GM18511 (cell line): ENCODE measurements around the gene COL18A1.
"Not testable (repeated sequence)": the region's sequence is repeated elsewhere in the genome, so short reads cannot be mapped to it uniquely, and the experiment has no call there.

ENCODE experiments used
- ATAC-seq: cut with Tn5 transposase; IDR thresholded peaks from one replicate; pipeline ENCODE4 v1.9.1; 2021; ENCODE audit warnings: mild to moderate bottlenecking, moderate library complexity; ENCODE audit not compliant: unreplicated experiment

COL18A1 gene

GRCh38 chr21:45514311-45515021, 109.5 kb downstream of the COL18A1 start:
- ATAC-seq: no peak

- ATAC-seq: no peak
These were observed 110.5 kb downstream of the COL18A1 start for GRCh38 chr21:45515241-45516061.

- no peak for ATAC-seq
These were observed 111.2 kb downstream of the COL18A1 start for GRCh38 chr21:45516071-45516670.

DNA sequence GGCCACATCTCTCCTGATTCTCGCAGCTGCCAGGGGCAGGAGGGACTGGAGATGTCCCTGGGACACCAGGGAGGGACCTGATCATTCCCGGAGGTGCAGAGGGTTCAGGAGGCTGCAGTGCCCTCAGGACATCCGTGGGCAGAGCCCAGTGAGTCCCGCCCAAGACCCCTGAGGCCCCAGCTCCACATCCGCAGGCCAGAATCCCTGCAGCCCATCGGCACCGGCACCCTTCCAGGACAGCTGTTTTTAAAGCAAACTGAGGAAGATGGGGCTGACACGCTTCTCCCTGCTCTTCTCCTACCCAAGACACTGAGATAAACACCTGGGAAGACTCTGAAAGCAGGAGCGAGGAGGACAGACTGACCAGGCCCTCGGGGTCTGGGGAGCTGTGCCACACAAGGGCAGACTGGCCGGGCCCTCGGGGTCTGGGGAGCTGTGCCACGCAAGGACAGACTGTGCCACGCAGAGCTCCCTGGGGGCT, 111.7 kb downstream of the COL18A1 start:
- no peak for ATAC-seq

GRCh38 chr21:45517249-45518065, 112.5 kb downstream of the COL18A1 start:
- ATAC-seq: no peak

DNA sequence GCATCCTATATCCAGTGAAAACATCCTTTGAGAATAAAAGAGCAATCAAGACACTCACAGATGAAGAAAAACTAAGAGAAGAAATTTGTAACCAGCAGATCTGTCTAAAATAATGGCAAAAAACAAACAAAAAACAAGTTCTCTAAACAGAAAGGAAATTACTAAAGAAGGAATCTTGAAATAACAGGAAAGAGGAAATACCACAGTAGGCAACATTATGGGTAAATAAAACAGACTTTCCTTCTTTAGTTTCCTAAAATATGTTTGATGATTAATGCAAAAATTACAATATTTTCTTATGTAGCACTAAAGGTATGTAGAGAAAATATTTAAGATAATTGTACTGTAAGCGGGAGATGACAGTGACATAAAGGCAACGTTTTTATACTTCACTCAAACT, 113.8 kb downstream of the COL18A1 start:
- no peak for ATAC-seq

- ATAC-seq: no peak
These were observed 114.2 kb downstream of the COL18A1 start for GRCh38 chr21:45519182-45519581.

DNA sequence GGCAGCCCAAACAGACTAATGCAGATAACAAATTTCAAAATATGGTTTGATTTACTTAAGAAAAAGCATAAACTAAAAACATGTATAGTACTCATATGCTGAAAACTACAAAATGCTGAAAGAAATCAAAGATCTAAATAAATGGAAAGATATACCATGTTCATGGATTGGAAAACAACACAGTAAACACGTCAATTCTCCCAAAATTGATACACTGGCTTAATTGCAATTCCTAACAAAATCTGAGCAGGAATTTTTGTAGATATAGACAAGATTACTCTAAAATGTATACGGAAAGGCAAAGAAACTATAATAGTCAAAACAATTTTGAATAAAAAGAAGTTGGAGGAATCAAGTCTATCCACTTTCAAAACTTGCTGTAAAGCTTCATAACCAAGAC, 116.3 kb downstream of the COL18A1 start:
- ATAC-seq: no peak

- no peak for ATAC-seq
These were observed 117.4 kb downstream of the COL18A1 start for GRCh38 chr21:45522381-45522780.

DNA sequence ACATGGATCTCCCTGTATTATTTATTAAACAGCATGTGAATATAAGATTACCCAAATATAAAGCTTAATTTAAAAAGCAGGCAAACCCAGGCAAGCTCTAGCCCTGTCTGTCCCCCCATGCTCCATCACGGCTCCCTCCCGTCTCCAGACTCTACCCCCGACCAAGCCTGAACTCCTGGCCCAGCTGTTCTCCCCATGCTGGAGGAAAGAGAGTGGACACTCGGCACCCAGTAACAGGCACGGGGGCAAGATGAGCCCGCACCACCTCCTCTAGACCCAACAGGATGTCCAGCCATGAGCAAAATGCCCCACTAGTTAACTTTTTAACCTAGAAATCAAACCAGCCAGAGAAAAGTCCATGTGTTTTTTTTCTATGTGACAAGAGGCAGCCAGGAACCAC, 118.0 kb downstream of the COL18A1 start:
- no peak for ATAC-seq

- ATAC-seq: no peak
These were observed 118.6 kb downstream of the COL18A1 start for GRCh38 chr21:45523411-45524101.

DNA sequence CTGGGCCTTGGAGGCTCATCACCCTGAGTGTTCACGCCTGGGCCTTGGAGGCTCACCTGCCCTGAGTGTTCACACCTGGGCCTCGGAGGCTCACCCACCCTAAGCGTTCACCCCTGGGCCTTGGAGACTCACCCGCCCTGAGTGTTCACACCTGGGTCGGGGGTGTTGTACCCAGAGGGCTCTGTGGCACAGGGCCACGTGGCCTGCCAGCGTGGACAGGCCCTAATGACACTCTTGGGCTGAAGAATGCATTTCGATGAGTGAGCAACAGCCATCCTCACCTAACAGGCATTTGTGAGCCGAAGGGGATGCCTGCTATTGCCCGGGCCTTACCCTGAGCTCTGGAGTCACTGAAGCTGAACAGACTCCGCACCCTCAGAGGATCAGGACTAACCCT, 119.8 kb downstream of the COL18A1 start:
- ATAC-seq: no peak

GRCh38 chr21:45525153-45525909, 120.4 kb downstream of the COL18A1 start:
- no peak for ATAC-seq

DNA sequence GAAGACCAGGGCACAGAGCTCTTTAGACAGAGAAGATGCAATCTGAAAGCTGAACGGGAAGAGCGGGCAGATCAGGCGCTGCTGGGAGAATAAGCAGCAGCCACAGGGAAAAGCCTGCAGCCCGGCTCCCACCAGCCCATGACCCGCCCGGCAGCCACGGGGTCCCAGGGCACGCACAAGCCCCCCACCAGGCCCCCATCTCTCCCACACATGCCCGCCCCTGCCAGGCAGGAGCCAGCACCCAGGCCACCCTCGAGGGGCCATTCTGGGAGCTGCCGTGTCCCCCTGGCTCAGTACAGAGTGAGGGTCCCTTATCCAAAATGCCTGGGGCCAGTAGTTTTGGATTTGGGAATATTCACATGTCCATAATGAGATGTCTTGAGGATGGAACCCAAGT, 120.9 kb downstream of the COL18A1 start:
- no peak for ATAC-seq

DNA sequence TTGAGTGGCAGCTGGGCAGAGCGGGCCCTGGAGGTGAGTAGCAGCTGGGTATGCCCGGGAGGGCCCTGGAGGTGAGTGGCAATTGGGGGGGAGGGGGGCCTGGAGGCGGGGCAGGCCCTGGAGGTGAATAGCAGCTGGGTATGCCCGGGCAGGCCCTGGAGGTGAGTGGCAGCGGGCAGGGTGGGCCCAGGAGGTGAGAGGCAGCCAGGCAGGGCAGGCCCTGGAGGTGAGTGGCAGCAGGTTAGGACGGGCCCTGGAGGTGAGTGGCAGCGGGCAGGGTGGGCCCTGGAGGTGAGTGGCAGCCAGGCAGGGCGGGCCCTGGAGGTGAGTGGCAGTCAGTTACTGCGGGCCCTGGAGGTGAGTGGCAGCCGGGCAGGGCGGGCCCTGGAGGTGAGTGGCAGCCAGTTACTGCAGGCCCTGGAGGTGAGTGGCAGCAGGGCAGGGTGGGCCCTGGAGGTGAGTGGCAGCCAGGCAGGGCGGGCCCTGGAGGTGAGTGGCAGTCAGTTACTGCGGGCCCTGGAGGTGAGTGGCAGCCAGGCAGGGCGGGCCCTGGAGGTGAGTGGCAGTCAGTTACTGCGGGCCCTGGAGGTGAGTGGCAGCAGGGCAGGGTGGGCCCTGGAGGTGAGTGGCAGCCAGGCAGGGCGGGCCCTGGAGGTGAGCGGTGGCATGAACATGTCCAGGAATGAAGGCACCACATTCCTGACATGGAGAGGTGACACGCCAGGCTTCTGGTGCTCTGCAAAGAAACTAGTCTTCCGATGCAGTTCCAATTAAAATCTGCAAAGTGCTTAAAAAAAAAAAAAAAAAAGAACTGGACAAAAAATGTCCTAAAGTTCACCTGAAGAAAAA, 122.4 kb downstream of the COL18A1 start:
- ATAC-seq: not testable (repeated sequence)

- no peak for ATAC-seq
These were observed 123.2 kb downstream of the COL18A1 start for GRCh38 chr21:45528028-45528705.

GRCh38 chr21:45528981-45529784, 124.2 kb downstream of the COL18A1 start:
- no peak for ATAC-seq
